IPS-18c (cell line): ENCODE data around the gene DVL3.

ENCODE experiments used
- H3K4me3 ChIP-seq: 2 replicates; pipeline ENCODE4 v1.7.0; 2013; ENCODE audit warnings: low read depth, mild to moderate bottlenecking, low read length, moderate library complexity; ENCODE audit not compliant: insufficient read depth
- H3K9me3 ChIP-seq: one replicate; pipeline ENCODE4 v1.6.1; 2013; ENCODE audit warnings: mild to moderate bottlenecking, low read length, moderate library complexity; ENCODE audit not compliant: control insufficient read depth, insufficient read depth

The DVL3 gene

GRCh38 chr3:184171562-184171961 lies 16.4 kb downstream of the DVL3 start:
- H3K4me3 ChIP-seq: no peak overlapping the region

GRCh38 chr3:184172681-184173373 lies 17.6 kb downstream of the DVL3 start:
- H3K4me3 ChIP-seq: no peak overlapping the region
- no peaks in the 10 kb centered on the region for H3K9me3 ChIP-seq

More at GRCh38 chr3:184171562-184171961, 16.4 kb downstream of the DVL3 start:
- no peaks in the 10 kb centered on the region for H3K9me3 ChIP-seq

GRCh38 chr3:184173374-184173722 lies 18.2 kb downstream of the DVL3 start:
- no peak overlapping the region for H3K4me3 ChIP-seq
- no peaks in the 10 kb centered on the region for H3K9me3 ChIP-seq

- no peak overlapping the region for H3K4me3 ChIP-seq
Observed at GRCh38 chr3:184174284-184174645, 19.1 kb downstream of the DVL3 start.

GRCh38 chr3:184174646-184175492 lies 19.7 kb downstream of the DVL3 start, which contains the start of gene AP2M1:
AP2M1 (plus strand) TSS chr3:184174855; CDS start chr3:184176994, 2,139 bp downstream.
- no peaks in the 10 kb centered on the region for H3K9me3 ChIP-seq
- H3K4me3 ChIP-seq: peak within 1 kb of the TSS; percentile 94

More at GRCh38 chr3:184174284-184174645, 19.1 kb downstream of the DVL3 start:
- no peaks in the 10 kb centered on the region for H3K9me3 ChIP-seq

- peak overlapping the region; percentile 94 for H3K4me3 ChIP-seq
Observed at GRCh38 chr3:184175506-184175905, 20.3 kb downstream of the DVL3 start.

GRCh38 chr3:184175981-184176376 lies 20.8 kb downstream of the DVL3 start:
- peak overlapping the region; percentile 94 for H3K4me3 ChIP-seq
- H3K9me3 ChIP-seq: no peaks in the 10 kb centered on the region

More at GRCh38 chr3:184175506-184175905, 20.3 kb downstream of the DVL3 start:
- H3K9me3 ChIP-seq: no peaks in the 10 kb centered on the region

GRCh38 chr3:184176377-184177330 lies 21.5 kb downstream of the DVL3 start:
- Histone ChIP-seq H3K9me3 (no peaks in the 10 kb centered on the region), H3K4me3 (peak overlapping the region; percentile 94)

GRCh38 chr3:184177331-184177731 lies 22.2 kb downstream of the DVL3 start:
- Histone ChIP-seq H3K9me3 (no peaks in the 10 kb centered on the region), H3K4me3 (peak overlapping the region; percentile 94)

GRCh38 chr3:184177767-184178306 lies 22.7 kb downstream of the DVL3 start:
- Histone ChIP-seq H3K4me3 (no peak overlapping the region), H3K9me3 (no peaks in the 10 kb centered on the region)

GRCh38 chr3:184178521-184179138 lies 23.5 kb downstream of the DVL3 start:
- no peak overlapping the region for H3K4me3 ChIP-seq
- no peaks in the 10 kb centered on the region for H3K9me3 ChIP-seq

- Histone ChIP-seq H3K9me3 (no peaks in the 10 kb centered on the region), H3K4me3 (no peak overlapping the region)
Observed at GRCh38 chr3:184180165-184180564, 25.0 kb downstream of the DVL3 start.

GRCh38 chr3:184181596-184181995 lies 26.4 kb downstream of the DVL3 start:
- no peaks in the 10 kb centered on the region for H3K9me3 ChIP-seq

GRCh38 chr3:184183679-184184078 lies 28.5 kb downstream of the DVL3 start:
- Histone ChIP-seq H3K9me3 (no peaks in the 10 kb centered on the region), H3K4me3 (no peak overlapping the region)

More at GRCh38 chr3:184181596-184181995, 26.4 kb downstream of the DVL3 start:
- H3K4me3 ChIP-seq: no peak overlapping the region

GRCh38 chr3:184184546-184185230 lies 29.5 kb downstream of the DVL3 start:
- peak overlapping the region; percentile 22 for H3K4me3 ChIP-seq
- no peaks in the 10 kb centered on the region for H3K9me3 ChIP-seq
